Left lobe of liver (tissue), 2 donors: ENCODE results near the gene TLK1. TPM values are rescaled to one million over a fixed set of nuclear protein-coding genes. Genes with fewer than 3 reads are reported as not detected.

Experiments
- ATAC-seq: fragments of 200-7000 bp; cut with Tn5 transposase; one replicate; pipeline ENCODE4 v1.9.1; 2020; ENCODE audit warnings: mild to moderate bottlenecking, moderate library complexity
- DNase-seq: peaks from one replicate; pipeline ENCODE4 v3.0.0-alpha.2; 2020; ENCODE audit warnings: low spot score
- total RNA-seq: library from RNA; stranded (reverse); gene quantifications from one replicate; pipeline ENCODE4 v1.2.1, GENCODE V29; 2021
- donor health status: DM: no; HTN: no; CAD: no; lungs with moderate emphysema.
- donor health status: DM: no; HTN: yes; CAD: no.

The TLK1 gene
- total RNA-seq: 35.7 TPM

- DNase-seq (peak; percentile 73), ATAC-seq (peak; percentile 76)
Observed at GRCh38 chr2:171160119-171160955, at the start of gene TLK1. Gene TLK1, minus strand, starts transcription at chr2:171160893. Its CDS starts 465 bp downstream, at chr2:171160428.

GRCh38 chr2:171210216-171210863 is 49.6 kb upstream of the TLK1 start:
- DNase-seq: no peak
- peak; percentile 59 for ATAC-seq

GRCh38 chr2:171208657-171209056 is 48.0 kb upstream of the TLK1 start:
- DNase-seq: no peak
- ATAC-seq: no peak

GRCh38 chr2:171206422-171207115 is 45.9 kb upstream of the TLK1 start:
- no peak for DNase-seq
- ATAC-seq: no peak

GRCh38 chr2:171205551-171205950 is 44.9 kb upstream of the TLK1 start:
- no peak for DNase-seq
- ATAC-seq: no peak

GRCh38 chr2:171201767-171202166 is 41.1 kb upstream of the TLK1 start:
- DNase-seq (no peak), ATAC-seq (no peak)

DNA sequence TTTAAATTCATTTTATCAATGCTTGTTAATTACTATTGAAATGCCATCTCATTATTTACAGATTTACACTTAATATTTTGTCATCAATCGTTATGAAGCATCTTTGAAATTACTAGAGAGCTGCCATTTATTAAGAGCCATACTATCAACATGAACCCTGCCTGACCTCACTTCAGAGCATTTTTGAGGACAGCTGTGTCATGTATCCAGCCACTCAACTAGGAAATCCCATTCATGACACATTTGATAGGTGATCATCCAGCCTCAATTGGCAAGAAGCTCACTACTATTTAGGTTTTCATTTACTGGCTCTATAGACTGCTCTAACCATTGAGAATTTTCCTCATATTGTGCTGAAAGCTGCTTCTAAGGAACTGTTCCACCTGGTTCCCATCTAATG is 40.6 kb upstream of the TLK1 start:
- no peak for DNase-seq
- ATAC-seq: no peak

DNA sequence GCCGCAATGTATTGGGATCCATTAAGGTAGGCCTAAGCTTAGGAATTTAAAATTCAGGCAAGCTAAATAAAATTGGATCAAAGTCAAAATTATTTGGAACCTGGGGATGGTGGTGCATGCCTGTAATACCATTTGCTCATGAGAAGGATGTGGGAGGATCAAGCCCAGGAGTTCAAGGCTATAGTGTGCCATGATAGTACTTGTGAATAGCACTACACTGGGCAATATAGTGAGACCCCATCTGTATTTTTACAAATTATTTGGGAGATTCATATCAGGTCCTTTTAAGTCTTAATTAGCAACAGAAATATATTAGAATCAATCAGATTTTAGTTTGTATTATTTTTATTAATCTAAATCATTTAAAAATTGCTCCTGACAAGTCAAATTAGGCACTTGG is 39.8 kb upstream of the TLK1 start:
- no peak for ATAC-seq
- no peak for DNase-seq

GRCh38 chr2:171191021-171191420 is 30.3 kb upstream of the TLK1 start:
- DNase-seq (no peak), ATAC-seq (no peak)

- ATAC-seq (no peak), DNase-seq (no peak)
Observed at GRCh38 chr2:171187819-171188218, 27.1 kb upstream of the TLK1 start.

GRCh38 chr2:171187177-171187576 is 26.5 kb upstream of the TLK1 start:
- no peak for ATAC-seq

DNA sequence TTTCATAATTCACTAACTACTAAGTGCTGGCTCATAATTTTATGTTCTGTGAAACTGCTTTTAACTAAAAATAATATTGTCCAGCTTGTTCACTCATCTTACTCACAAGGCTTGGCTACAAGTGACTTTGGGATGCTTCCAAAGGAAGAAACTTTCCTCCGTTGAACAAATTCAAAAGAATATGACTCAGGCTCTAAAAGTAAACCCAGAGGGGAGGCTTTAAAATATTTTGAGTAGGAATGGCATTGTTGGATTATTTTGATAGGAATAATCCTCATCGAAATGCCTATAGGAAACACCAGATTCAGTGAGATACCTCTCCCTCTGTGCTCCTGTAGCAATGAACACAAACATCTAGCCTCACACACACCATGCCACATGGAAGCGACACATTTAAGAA is 25.2 kb upstream of the TLK1 start:
- ATAC-seq (no peak), DNase-seq (no peak)

More at GRCh38 chr2:171187177-171187576, 26.5 kb upstream of the TLK1 start:
- DNase-seq: no peak

- ATAC-seq (peak; percentile 35), DNase-seq (no peak)
Observed at GRCh38 chr2:171185165-171185818, 24.6 kb upstream of the TLK1 start.

DNA sequence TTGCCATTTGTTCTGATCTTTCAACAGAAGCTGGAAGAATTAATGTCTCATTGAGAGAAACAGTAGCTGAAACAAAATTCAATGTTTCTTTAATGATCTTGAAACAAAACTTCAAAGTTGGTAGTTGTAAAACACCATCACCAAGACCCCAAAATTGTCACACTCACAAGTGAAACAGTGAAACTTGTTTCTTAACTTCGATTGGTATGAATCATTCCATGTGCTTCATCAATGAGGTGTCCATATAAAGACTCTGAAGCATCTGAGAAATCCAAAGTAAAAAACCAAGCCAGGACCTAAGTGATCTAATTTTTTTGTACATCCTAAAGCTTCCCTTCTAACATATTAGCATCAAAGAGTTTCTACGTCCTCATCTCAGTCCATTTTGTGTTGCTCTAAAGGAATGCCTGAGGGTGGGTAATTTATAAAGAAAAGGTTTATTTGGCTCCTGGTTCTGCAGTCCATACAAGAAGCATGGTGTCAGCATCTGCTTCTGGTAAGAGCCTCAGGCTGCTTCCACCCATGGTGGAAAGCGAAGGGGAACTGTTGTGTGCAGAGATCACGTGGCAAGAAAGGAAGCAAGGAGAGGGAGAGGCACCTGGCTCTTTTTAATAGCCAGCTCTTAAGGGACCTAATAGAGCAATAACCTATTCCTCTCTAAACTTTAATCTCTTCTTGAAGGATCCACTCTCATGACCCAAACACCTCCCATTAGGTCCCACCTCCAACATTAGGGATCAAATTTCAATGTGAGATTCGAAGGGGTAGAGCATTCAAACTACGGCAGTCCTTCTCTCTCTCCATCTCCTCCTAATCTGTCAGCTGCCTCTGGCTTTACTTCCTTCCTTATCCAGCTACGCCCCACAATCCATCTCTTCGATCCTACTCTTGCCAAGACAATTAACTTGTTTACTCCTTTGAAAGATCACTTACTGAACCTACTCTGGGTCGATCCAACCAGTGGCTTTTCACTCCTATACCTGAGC is 20.7 kb upstream of the TLK1 start:
- no peak for DNase-seq
- no peak for ATAC-seq

DNA sequence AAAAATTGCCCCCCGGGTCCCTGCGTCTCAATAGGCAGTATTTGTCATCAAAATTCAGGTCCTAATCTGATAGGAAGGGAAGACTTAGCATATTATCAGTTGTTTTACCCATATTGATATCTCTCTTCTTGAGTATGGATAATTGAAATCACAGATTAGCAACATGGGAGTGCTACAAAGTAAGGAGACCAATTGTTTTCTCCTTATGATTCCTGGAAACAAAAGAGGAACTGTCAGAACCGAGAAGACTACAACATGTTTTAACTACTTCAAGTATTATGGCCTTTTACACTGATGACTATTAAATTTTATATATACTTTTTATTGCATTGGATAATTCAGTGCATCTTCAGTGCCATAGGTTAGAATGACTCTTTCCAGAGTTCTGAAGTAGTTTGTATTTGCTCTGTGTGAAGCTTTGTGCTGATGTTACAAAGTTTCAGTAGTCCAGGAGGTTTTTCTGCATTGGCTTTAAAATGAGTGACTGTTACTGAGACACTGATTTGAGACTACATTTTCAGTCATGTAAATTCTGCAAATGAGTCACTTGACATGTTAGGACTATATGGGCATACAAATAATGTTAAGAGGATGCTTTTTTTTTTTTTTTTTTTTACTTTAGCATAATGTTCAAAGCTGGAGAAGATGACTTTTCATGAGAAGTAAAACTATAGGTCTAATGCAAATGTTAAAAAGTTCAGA is 19.7 kb upstream of the TLK1 start:
- no peak for ATAC-seq
- DNase-seq: no peak

DNA sequence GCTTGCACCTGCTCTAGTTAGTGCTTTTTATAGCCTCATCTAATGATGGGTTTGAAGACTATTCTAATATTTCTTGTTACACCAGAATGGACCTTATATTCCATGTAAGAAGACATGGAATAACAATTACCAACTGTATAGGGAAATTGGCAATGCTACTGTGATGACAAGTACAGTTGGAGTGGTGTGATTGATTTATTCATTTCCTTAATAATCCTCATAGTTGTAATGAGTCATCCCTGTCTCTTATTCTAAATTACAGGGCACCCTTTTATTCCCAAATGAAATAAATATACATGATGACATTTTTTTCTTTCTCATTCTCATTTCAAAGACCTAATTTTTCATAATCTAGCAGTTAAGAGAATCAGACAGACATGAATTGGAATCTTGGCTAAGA is 18.3 kb upstream of the TLK1 start:
- ATAC-seq (no peak), DNase-seq (no peak)

- ATAC-seq: no peak
Observed at GRCh38 chr2:171176516-171176915, 15.8 kb upstream of the TLK1 start.

GRCh38 chr2:171174075-171174474 is 13.4 kb upstream of the TLK1 start:
- DNase-seq (no peak), ATAC-seq (no peak)

More at GRCh38 chr2:171176516-171176915, 15.8 kb upstream of the TLK1 start:
- DNase-seq: no peak

GRCh38 chr2:171173087-171173486 is 12.4 kb upstream of the TLK1 start:
- no peak for DNase-seq
- no peak for ATAC-seq
